Measurements from ENCODE around the gene XYLB.

GRCh38 chr3:38362825-38363224 is 16.2 kb downstream of the XYLB start:
- TF ChIP-seq CTCF (IDR thresholded peaks at IDR 0.05; ENCODE audit: low read depth, low read length, poor library complexity, severe bottlenecking) (no peak), EZH2phosphoT487 (IDR thresholded peaks at IDR 0.05; ENCODE audit: borderline replicate concordance, low read length) (no peak)

All from DOHH2 (cell line).